ENCODE measurements around the gene CLCN1.
"Not testable (repeated sequence)": the region's sequence is repeated elsewhere in the genome, so short reads cannot be mapped to it uniquely, and the experiment has no call there.

The CLCN1 gene

DNA sequence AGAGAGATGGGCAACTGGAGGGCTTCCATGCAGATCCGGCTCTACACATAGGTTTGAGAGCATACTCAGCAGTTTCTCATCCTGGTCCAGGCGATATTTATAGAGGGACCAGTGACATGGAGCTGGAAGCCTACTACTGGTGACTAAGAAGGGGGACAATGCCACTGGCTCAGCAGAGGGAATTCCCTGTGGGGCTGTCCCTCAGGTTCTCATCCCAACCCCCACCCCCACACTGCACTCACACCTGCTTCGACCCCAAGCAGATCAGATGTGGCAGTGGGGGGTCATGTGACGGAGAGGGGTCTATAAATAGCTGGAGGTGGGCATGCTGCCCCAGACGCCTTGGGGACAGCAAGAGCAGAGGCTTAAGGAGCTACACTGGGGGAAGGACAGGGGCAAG, at the start of gene CLCN1:
Gene CLCN1, plus strand, starts transcription at position 336 of the 400 bp plus-strand sequence. CDS start 102 bp downstream, outside the sequence.
- DNase-seq (ENCODE audit: low spot score) = no peak

DNA sequence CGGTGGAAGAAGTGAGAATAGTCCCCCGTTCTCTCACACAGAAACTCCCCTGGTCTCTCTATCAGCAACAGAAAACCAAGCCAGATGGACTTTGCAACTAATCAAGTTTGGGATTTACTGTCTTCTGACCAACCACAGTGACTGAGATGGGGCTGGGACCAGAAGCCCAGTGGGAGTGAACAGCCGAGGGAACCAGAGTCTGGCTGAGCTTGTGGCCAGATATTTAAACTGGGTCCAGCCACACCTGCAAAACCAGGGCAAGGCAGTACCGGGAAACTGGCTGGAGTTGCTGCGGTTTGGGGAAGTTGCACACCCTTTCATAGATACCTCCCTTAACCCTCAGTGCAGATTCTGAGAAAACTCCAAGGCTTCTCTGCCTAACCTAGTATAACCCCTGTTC, 46.7 kb upstream of the CLCN1 start:
- DNase-seq (ENCODE audit: low spot score) = no peak

DNA sequence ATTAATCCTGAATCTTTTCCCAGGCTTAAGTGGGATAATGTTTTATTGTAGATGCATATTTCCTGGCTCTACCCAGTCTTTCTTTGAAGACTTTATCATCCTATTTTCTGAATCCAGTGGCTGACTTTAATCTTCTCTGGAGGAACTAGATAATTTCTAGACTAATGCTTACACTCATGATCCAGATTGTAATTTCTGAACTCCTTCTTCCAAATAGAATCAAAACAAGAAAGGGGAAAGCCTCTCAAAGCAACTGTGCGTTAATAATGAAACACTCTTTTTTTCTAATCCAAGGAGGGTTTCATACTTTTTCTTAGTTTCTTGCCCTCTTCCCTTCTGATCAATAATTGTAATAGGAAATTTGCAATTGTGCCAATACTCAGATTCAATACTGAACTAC, 44.7 kb upstream of the CLCN1 start:
- no peak for DNase-seq (ENCODE audit: low spot score)

DNA sequence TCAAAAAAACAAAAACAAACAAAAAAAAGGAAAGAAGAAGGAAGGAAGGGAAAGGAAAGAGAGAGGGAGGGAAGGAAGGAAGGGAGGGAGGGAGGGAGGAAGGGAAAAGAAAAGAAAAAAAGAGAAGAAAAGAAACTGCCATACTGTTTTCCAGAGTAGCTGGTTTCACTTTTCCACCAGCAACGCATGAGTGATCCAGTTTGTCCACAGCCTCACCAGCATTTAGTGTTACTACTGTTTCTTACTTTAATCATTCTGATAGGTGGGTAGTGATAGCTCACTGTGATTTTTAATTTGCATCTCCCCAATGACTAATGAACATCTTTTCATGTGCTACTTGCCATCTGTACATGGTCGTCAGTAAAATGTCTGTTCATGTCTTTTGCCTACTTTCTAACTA, 43.0 kb upstream of the CLCN1 start:
- DNase-seq (ENCODE audit: low spot score) = no peak

DNA sequence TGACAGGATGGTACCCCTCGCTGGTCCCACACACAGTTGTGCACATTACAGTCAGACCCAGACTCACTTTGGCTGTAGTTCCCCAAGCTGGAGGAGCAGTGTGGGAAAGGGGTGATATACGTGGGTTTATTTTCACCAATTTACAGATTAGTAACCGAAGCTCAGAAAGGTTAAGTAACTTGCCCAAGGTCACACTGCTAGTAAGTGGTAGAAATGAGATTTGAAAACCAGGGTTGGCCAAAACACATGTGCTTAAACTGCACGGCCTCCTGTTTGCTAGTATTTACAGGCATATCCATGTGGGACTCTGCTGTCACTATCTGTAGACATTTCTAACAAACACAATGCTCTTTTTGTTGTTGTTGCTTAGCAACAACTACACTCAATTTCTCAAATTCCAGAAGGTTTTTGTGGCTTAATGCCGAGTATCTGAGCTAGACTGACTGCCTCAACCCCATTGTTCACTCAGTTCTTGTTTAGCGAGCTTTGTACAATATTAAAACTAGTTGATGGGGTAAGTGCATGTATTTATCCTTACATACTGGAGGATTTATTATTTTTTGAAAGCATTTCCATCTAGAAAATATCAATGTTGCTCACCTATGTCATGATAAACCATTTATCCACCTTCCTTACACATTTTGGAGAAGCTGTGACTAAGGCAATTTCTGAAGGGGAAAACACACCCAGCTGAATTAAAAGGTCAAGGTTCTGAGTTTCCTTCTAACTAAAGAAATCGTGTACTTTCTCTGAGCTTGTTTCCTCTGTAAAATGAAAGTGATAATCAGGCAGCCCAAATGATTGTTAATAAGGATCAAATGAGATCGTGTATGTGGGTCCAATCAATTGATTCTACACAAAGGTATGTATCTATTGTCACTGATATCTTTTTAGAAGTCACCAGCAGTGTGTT, 36.5 kb upstream of the CLCN1 start:
- peak; percentile 19 for DNase-seq (ENCODE audit: low spot score)

DNA sequence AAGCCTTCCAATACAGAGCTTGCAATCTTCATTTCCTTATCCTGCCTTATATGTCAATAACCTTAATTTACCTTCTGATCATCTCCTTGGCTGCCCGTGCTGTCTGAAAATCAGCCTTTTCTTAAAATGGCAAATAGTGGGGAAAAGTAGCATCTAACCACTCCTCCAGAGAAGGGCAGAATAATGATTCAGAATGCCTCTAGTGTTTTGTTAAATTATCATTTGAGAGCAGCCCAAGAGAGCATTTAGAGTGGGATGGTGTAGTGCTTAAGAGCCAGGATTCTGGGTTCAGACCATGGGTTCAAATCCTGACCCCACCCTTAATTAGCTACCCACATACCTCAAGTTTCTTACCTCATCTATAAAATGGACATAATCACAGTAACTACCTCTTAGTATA, 35.8 kb upstream of the CLCN1 start:
- DNase-seq (ENCODE audit: low spot score) = no peak

DNA sequence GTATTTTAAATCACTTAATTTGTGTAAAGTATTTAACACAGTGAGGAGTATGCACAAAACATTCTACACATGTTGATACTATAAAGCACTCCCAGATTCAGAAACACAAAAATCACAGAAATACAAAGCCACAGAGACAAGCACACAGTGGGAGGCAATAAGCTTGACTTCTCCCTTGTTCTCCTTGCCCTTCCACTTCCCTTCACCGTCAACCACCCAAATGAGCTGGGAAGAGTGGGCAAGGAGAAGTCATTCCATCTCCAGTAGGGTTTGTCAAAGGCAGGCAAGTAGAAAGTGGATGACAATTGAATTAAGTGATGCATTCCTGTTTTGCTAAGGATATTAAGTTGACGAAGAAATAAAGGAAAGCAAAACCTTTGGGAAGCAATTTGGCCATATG, 35.3 kb upstream of the CLCN1 start:
- DNase-seq (ENCODE audit: low spot score) = no peak

DNA sequence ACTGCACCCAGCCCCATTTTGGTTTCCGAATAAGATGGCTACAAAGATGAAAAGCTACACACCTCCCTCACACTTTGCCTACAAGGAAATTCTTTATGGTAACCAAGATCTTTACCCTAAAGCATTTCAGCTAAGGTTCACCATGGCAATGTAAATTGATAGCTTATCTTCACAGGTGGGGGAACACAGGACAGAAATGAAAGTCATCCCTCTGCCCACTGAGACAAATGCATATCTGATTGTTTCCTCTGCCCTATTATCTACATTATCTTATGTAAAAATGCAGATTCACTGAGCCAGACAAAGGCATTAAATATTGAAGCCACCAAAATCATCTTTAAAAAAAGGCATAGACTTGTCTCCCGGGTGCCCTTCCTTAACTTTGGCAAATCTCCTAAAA, 34.4 kb upstream of the CLCN1 start:
- no peak for DNase-seq (ENCODE audit: low spot score)

DNA sequence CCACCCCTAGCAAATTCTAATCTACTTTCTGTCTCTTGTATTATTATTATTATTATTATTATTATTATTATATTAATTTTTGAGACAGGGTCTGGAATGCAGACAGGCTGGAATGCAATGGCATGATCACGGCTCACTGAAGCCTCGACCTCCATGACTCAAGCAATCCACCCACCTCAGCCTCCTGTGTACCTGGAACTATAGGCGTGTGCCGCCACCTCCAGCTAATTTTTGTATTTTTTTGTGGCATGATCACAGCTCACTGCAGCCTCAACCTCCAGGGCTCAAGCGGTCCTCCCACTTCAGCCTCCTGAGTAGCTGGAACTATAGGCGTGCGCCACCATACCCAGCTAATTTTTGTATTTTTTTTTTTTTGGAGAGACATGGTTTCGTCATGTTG, 33.8 kb upstream of the CLCN1 start:
- no peak for DNase-seq (ENCODE audit: low spot score)

DNA sequence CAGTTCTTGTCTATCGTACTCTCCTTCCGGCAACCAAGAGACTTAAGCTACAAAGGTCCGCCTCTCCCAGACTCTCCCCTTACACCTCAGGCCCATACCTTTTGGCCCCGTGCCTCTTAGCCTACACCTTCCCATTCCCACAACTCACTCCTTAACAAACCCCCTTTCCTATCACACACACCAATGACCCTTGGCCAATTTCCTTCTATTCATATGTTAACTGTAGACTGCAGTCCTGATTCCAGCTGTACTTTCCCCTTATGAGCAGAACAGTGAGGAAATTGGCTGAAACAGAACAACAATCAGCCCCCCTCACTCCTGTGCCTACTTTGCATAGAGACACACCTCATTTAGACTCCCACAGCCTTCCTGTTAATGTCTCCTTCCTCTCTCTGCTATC, 32.5 kb upstream of the CLCN1 start:
- no peak for DNase-seq (ENCODE audit: low spot score)

DNA sequence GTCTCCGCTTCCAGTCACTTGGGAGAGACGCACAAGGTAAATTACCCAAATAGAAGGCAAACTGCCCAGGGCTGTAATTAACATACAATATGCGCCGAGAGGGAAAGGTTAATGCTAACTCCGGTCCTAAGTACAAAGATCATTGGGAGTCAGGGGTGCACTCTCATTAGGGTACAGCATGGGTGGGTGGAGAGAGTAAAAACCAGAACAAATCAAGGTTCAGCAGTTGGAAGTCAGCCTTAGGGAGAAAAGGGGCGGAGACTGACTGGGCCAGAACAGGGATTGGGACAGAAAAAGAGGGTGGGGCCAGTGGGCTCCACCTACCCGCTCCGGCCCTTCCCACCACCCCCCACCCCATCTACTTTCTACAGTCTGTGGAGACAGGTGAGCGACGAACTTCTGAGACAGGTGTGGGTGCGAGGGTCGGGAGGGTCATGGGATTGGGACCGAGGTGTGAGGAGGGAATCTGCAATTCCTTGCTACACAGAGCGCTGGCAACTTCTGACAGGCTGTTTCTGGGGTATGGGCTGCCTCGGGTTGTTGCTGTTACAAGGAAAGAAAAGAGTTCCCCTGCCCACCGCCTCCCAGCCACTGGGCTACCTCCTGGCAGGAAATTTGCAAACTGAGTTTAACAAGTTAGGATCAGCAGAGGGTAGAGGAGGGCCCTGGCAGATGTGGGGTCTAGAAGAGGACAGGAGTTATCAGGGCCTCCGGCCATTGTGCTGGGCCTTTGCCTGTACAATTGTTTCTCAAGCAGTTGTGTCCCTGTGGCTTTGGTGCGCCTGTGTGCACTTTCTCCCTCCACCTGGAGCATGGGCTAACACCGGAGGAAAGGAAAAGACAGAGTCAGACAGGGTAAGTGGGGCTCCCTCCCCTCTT, 31.1 kb upstream of the CLCN1 start, which contains the start of gene TMEM139:
Gene TMEM139, plus strand, starts transcription at position 368 of the 879 bp plus-strand sequence. CDS start 1,000 bp downstream, outside the sequence.
- DNase-seq (ENCODE audit: low spot score) = no peak

DNA sequence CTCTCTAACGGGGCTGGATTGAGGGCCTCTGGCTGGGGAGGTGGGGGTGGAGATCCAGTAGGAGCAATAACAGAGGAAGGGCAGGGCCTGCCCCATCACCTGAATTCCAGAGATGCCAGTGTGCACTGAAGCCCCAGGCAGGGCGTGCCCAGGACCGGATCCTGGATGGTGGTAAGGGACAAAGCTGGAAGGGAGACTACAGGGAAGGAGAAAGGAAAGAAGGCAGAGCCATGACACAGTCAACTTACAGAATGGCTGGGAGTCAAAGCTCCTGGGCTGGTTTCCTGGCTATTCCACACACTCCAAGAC, 30.5 kb upstream of the CLCN1 start:
- no peak for DNase-seq (ENCODE audit: low spot score)

DNA sequence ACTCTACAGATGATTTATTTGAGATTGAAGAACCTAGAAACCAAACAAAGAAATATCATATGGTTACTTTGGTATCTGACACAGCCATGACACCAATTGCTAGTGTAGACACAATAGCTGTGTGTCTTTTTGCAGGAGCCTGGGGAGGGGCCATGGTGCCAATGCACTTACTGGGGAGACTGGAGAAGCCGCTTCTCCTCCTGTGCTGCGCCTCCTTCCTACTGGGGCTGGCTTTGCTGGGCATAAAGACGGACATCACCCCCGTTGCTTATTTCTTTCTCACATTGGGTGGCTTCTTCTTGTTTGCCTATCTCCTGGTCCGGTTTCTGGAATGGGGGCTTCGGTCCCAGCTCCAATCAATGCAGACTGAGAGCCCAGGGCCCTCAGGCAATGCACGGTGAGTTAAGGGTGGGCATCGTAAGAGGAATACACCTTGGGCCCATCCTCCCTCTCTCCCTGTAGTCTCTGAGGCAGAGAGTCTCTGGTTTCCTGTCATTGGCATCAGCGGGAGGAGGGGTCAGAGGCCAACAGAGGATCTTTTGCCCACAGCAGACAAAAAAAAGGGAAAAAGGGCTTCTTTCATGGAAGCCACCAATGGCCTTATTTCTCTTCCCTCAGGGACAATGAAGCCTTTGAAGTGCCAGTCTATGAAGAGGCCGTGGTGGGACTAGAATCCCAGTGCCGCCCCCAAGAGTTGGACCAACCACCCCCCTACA, 29.9 kb upstream of the CLCN1 start:
- DNase-seq (ENCODE audit: low spot score) = no peak

DNA sequence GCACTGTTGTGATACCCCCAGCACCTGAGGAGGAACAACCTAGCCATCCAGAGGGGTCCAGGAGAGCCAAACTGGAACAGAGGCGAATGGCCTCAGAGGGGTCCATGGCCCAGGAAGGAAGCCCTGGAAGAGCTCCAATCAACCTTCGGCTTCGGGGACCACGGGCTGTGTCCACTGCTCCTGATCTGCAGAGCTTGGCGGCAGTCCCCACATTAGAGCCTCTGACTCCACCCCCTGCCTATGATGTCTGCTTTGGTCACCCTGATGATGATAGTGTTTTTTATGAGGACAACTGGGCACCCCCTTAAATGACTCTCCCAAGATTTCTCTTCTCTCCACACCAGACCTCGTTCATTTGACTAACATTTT, 29.4 kb upstream of the CLCN1 start:
- no peak for DNase-seq (ENCODE audit: low spot score)

DNA sequence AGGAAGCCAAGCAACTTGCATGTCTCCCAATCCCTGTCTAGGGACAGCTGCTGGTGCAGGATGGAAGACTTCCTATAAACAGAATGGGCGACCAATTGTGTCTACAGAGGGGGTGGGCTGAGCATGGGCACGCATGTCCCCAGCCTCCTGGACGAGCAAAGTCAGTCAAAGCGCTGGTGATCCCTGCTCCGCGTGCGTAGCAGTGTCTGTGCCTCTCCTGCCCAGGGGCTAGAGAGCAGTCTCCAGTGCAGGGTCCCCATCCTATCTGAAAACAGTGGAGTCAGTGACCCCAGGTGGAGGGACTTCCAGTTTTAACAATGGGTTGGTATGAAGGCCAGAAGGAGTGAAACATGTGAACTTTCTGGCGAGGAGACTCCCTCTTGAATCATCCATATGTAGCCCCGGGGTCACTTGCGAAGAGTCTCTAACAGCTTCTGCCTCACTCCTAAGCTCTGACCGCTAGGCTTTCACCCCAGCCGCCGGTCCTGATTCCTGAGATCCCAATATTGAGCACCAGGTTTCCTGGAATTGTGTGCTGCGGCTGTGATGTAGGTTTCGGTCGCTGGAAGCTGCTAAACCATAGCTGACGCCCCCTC, 28.5 kb upstream of the CLCN1 start:
- no peak for DNase-seq (ENCODE audit: low spot score)

DNA sequence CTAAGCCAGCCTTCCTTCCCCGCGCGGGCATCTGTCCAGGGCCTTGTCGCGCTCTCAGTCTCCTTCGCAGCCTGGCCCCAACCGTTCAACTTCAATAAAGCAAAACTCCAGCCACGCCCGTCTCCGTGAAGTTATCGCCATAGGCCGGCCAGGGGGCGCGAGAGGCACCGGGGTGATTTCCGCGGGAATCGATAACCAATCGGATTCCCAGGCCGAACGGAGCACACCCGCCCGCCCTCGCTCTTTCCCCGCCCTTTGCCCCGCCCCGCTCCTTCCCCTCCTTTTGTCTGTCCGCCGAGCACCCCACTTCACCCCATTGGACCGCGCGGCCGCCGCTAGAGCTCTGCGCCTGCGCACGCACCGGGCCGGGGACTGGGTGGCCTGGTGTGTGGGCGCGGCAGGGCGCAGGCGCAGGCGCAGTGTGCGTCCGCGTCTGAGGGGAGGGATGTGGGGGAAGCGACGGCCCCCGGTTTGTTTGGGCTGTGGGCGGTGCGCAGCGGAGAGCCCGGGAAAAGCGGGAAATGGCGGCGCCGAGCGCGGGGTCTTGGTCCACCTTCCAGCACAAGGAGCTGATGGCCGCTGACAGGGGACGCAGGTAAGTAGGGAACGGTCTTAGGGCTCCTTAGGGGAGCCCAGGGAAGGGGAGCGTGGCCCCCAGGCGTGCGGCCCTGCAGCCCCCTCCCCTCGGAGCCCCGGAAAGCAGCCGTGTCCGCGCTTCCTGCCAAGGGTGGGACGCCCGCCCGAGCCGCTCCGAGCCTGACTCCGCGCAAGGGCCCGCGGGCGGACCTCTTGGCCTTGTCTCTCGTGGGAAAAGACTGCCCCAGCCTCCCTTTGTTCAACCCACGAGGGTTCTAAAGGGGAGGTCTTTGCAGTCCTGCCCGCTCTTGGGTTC, 27.7 kb upstream of the CLCN1 start, which contains the start of gene CASP2:
Gene CASP2, plus strand, starts transcription at position 417 of the 892 bp plus-strand sequence. Its CDS starts 105 bp downstream, at position 522.
- DNase-seq (ENCODE audit: low spot score) = peak; percentile 94

DNA sequence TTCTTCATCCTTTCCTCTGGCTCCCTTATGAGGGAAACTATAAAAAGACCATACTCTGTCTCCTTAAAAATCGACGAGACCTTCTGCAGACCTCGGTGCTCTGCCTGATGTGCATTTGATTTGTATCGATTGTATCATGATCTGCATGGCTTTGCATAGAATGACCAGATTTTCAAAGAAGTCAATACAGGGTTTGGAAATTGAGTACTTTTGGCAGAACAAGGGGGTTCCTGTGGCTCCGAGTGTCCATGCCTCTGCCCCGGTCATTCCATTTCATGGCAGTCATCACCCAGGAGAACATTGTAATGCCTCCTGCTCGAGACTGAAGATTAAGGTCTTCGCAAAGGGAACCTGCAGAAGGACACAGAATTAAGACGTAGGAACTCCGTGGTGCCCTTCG, 27.1 kb upstream of the CLCN1 start:
- peak; percentile 24 for DNase-seq (ENCODE audit: low spot score)

DNA sequence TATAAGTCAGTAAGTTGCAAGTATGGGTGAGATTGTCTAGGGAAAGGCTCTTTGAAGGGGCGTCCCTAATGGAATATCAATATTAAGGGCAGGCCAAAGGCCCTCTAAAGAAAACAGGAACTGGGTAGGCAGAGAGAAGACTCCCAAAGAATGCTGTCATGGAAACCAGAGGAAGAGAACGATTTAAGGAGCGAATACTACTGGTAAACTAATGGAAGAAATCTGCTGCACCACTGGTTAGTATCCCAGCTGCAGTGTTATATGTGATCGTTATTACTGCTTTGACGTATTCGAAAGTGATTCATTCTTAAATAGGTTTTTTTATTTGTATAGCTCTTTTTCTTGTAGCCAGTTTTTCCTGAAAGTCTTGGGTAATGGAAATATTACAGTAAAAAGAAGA, 26.5 kb upstream of the CLCN1 start:
- DNase-seq (ENCODE audit: low spot score) = no peak

DNA sequence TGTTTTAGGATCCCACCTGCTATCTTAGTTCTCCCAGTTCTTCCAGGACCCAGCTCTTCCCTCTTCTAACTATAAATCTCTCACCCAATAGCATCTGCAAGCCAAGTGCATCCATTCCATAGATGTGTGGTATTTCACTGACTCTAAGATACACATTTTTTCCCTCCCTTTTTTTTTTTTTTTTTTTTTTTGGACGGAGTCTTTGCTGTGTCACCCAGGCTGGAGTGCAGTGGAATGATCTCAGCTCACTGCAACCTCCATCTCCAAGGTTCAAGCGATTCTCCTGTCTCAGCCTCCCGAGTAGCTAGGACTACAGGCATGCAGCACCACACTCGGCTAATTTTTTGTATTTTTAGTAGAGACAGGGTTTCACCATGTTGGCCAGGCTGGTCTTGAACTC, 26.0 kb upstream of the CLCN1 start:
- not testable (repeated sequence) for DNase-seq (ENCODE audit: low spot score)

DNA sequence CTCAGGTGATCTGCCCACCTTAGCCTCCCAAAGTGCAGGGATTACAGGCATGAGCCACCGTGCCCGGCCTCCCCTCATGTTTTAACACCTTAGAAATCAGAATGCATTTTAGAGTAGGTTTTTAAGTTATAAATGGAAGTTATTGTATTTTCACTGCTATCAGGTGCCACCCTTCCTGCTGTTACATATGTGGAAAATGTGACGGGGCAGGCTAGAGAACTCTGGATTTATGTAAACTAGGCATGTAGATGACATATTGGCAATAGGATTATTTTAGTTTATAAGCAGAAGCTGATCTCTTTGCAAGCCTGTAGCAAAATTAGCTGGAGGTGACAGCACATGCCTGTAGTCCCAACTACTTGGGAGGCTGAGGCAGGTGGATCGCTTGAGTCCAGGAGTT, 25.6 kb upstream of the CLCN1 start:
- no peak for DNase-seq (ENCODE audit: low spot score)

DNA sequence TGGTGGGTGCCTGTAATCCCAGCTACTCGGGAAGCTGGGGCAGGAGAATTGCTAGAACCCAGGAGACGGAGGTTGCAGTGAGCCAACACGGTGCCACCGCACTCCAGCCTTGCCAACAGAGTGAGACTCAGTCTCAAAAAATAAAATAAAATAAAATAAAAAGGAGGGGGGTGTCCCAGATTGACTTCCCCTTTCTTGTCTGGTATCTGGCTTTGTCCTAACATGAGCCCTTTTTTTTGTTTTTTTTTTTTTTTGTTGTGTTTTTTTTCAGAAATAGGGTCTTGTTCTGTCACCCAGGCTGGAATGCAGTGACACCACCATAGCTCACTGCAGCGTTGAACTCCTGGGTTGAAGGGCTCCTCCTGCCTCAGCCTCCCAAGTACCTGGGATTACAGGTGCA, 23.0 kb upstream of the CLCN1 start:
- DNase-seq (ENCODE audit: low spot score) = no peak

Data from kidney capillary endothelial cell (primary cell).